Ramos (cell line): ENCODE results near the gene CAMSAP2.

Experiments
- in situ Hi-C: fragments of 300-500 bp; cut with MboI; formaldehyde crosslinking; loops from one replicate; pipeline ENCODE4 v1.14.3; 2022; ENCODE audit warnings: low sequenced_read_pairs; ENCODE audit not compliant: unreplicated experiment

Gene CAMSAP2

DNA sequence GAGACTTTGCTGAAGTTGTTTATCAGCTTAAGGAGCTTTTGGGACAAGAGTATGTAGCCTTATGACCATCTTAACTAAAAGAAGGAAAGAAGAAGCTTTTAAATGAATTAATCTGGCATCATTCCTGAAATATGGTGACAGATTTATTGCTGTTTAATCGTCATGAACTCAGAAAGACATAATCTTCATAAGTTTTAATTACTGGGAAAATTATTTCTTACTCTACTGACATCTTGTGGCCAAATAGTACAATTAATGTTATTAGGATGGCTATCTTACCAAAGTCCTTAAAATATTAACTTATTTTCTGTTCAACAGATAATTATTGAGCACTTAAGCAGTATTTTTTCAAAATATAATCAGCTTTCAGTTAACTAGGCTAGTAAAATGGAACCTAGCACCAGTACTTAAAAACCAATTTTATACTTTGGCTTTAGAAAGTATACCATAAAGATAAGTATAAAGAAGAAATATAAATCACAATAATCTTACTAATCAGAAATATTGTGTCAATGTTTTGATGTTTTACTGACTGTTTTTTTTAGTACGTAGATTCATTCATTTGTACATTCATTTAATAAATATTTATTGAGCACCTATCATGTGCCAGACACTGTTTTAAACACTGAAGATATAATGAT lies 99.4 kb downstream of the CAMSAP2 start:
- in situ Hi-C loops, result no loop called here

GRCh38 chr1:200838676-200839445 lies 100.2 kb downstream of the CAMSAP2 start:
- in situ Hi-C loops, result no loop called here

DNA sequence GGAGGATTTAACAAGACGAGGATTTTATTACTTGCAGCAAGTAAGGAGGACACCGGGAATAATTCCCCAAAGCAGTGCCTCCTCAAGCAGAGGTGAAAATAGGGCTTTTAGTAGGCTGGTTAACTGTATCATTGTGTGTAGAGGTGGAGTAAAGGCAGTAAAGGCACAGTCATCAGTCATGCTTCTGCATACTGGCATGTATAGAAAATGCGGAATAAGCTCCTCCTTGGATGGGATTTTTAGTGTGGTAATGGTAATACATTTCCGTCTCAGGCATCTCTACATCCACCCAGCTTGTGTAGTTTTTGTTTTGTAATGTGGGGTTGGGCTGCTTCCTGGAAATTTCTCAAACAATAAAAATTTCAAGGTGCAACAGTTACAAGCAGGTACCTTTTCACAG lies 106.7 kb downstream of the CAMSAP2 start:
- in situ Hi-C loops, result no loop called here

- in situ Hi-C loops, result no loop called here
These were observed 107.7 kb downstream of the CAMSAP2 start for GRCh38 chr1:200846398-200846797.

DNA sequence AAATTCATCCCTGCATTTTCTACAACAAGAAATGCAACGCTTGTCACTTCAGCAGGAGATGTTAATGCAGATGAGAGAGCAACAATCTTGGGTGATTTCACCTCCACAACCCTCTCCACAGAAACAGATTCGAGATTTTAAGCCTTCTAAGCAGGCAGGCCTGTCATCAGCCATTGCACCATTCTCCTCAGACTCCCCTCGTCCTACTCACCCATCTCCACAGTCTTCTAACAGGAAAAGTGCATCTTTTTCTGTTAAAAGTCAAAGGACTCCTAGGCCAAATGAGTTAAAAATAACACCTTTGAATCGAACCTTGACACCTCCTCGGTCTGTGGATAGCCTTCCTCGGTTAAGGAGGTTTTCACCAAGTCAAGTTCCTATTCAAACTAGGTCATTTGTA lies 110.7 kb downstream of the CAMSAP2 start:
- in situ Hi-C loops, result no loop called here

DNA sequence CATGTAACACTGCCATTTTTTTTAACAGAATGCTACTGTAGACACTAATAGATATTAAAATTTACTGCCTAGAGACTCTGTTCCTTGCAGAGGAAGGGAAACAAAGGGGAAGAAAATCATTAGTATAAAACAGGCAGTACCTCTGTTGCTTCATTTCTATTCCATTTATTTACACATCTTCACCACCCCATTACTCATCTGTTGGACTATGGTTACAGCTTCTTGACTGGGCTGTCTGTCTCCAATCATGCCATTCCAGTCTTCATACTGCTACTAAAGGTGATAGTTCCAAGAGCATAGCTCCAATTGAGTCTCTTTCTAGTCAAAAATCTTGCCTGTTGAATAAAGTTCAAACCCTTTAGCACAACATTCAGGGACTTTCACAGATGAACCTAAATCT lies 111.9 kb downstream of the CAMSAP2 start:
- in situ Hi-C loops, result no loop called here

DNA sequence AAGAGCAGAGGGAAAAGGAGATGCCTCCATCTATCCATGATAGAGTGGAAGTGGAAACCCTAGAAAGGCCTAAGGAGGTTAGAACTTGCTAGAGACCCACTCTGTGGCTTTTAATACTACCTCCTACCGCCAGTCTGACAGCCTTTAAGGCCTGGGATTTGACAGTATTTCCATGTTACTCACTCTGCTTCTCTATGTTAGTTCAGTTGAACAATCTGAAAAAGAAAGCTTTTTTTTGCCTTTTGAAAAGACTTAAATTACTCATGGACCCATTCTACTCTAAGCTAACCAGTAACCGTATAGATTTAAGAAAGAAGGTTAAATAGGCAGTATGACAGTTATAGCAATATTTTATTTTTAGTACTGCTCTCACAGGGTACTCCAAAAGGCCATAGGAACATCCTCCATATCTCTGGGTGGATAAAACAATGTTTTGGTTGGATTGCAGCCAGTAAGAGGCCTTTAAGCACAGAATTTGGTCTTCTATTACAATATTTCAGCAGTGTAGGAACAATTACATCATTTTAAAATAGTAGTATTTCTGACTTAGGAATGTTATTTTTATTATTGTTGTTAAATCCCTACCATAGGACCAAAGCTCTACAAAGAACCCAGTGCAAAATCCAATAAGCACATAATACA lies 118.1 kb downstream of the CAMSAP2 start:
- in situ Hi-C loops, result no loop called here

DNA sequence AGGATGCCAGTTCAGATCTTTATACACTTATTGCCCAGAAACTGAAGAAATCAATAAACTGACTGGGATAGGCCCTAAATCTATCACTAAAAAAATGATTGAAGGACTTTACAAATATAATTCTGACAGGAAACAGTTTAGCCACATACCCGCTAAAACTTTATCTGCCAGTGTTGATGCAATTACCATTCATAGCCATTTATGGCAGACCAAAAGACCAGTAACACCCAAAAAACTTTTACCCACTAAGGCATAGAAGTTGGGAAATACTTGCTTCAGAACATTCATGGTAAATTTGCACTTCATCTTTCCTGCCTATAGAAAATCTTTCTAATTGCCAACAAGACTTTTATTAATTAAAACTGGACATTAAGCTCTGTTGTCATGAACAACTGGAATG lies 119.1 kb downstream of the CAMSAP2 start:
- in situ Hi-C loops, result no loop called here

DNA sequence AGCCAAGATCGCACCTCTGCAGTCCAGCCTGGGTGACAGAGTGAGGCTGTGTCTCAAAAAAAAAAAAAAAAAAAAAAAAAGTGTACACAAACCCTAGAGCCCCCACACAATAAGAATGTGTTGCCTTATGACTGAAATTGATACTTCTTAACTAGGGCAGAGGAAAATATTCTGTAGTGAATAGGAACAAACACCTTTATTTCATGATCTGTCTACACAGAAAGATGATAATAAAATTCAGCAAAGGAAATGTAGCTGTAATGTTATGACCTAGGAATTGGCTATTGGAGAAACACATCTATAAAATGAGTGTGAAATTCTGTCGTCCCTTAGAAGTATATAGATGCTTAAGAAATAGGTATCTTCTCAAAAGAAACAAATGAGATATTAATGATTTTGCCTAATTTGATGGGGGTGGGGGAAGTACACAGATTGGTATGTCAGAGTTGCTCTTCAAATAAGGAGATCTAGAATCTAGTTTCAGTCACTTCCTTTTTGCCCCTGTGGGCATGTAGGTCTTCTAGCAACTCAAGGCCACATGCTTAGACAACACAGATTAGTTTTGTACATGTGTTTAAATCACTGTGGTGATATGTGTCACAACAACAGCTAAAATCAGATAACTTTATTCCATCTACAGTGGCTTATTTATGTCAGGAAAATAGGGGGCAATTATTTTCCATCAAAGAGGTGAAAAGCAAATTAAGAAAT lies 123.4 kb downstream of the CAMSAP2 start:
- in situ Hi-C loops, result no loop called here

DNA sequence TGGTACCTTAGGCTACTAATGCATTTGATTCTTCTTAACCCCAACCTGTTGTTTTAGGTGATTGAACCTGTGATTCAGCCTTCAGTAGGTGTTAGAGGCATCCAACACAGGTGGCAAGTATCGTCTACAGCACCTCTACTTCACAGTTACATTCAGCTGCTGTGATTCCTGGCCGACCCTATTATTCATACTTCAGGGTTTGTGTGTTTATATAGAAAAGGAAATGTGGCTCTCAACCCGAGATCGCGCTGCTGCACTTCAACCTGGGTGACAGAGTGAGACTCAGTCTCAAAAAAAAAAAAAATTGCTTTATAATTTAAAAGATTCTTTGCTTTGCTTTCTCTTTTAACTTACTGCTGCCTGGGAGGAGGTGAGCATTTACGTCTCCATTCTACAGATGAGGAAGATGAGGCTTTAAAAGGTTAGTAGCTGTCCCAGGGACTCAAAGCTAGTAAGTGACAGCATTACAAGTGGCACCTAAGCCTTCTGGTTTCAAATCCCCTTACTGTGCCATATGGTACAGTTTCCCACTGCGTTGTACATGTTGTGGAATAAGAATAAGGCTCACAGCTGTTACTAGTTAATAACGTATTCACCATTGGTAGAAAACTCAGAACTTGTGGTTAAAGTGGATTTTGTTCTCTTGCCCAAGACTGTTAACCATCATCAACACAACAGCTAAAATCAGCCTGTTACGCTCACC lies 124.2 kb downstream of the CAMSAP2 start:
- in situ Hi-C loops, result no loop called here

GRCh38 chr1:200866116-200866515 lies 127.4 kb downstream of the CAMSAP2 start:
- in situ Hi-C loops, result no loop called here

DNA sequence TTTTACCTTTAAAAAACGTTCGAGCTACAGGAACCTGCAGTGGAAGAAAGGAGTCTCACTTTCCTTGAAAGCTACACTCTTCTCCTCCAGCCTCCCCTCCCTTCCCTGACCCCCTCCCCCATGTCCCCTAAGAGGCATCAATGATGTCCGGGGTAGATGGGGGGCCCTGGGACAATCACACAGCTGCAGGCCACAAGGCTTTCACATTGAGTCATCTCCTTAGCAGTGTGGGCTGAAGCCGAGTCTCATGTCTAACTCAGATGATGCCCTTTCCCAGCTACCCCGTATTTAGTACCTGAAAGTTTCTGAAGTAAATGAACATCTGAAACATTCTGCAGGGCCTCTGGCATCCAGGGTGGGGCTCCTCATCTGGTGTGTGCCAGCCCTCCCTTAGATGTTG lies 127.8 kb downstream of the CAMSAP2 start:
- in situ Hi-C loops, result no loop called here

DNA sequence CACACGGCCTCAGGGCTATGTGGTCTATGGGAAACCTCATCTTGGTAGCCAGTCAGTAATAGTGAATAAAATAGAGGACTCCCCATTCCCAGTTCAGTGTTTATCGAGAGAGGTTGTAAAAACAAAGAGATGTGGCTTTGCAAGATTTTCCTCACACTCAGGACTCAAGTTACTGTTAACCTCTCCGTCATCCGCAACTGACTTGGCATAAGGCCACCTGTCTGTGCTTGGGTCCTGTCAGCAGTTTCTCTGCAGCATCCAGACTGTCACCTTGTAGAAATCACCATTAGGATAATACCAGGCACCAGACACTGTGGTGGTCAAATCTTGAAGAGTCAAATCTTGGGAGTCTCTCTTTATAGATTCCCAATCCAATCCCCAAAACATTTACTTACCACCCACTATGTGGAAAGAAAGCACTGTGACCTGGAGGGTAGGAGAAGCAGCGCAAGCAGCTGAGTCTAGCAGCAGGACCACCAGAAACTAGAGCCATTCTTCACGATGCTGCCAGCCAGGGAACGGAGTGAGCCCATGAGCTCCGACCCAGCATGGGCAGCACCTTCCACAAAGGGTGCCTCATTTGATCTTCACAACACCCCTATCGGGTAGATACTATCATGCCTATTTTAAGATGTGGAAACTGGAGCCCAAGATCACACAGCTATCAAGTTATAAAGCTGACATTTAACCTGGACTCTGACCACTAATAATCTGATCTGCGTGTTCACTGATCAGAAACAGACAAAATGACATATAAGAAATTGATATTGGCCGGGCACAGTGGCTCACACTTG lies 128.5 kb downstream of the CAMSAP2 start:
- in situ Hi-C loops, result no loop called here

DNA sequence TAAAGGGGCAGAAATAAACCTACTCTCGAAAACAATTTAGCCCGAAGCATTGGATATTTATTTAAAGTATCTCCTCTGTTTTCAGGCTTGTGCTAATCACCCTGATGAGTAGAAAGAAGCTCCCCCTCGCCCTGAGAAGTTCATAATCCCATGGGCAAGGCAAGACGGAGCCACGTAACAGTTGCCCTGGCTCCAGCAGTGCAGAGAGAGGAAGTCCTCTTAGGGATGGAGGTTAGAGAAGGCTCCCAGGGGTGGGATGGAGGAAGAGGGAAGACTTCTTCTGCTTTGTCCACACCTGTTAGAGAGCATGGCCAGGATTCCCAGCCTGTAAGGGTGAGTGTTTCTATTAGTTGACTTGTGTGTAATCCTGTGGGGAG lies 130.7 kb downstream of the CAMSAP2 start:
- in situ Hi-C loops, result no loop called here

GRCh38 chr1:200869753-200870391 lies 131.2 kb downstream of the CAMSAP2 start:
- in situ Hi-C loops, result no loop called here

- in situ Hi-C loops, result no loop called here
These were observed 133.9 kb downstream of the CAMSAP2 start, which contains the start of gene GPR25 for GRCh38 chr1:200872446-200873115. TSS of gene GPR25 (plus strand) at chr1:200872981. CDS start at chr1:200873038, 57 bp downstream.

- in situ Hi-C loops, result no loop called here
These were observed 134.5 kb downstream of the CAMSAP2 start for GRCh38 chr1:200873116-200873670.
